Hepatocyte (in vitro differentiated cells): Measurements from ENCODE around the gene SNAP25.

Source experiments
- CTCF ChIP-seq: fragments of 200-600 bp; sonication (generic); IDR thresholded peaks from 2 replicates; pipeline ENCODE4 v1.5.1; 2016; ENCODE audit warnings: antibody characterized with exemption, mild to moderate bottlenecking; ENCODE audit not compliant: poor library complexity
- EZH2phosphoT487 ChIP-seq: fragments of 200-600 bp; sonication (generic); IDR thresholded peaks from one replicate; pipeline ENCODE4 v1.6.1; 2018; ENCODE audit warnings: antibody characterized with exemption, mild to moderate bottlenecking, low read depth, moderate library complexity; ENCODE audit not compliant: unreplicated experiment, severe bottlenecking

DNA sequence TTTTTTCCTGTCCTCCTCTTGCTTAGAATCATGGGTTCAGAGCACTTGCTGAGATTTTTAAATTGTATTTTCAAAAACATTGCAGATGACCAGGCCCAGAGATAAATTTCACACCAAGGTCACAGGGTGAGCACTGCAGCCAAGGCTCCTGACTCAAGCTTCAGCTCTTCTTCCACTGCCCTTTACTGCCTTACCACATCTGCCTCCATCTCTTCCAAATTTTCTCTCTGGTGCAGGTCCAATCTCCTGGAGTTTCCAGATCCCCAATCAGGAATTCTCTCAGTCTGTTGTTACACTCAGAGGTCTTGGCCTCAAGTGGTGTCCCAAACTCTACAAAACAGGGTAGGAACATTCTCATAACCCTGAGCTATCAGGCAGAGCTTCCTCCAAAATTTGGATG lies 12.7 kb downstream of the SNAP25 start:
- TF ChIP-seq CTCF (no peak), EZH2phosphoT487 (no peak)
